ENCODE measurements around the gene NADSYN1.

The NADSYN1 gene

GRCh38 chr11:71474771-71475483 is 21.9 kb downstream of the NADSYN1 start:
- DNase-seq, result no peak

GRCh38 chr11:71476031-71476430 is 23.0 kb downstream of the NADSYN1 start:
- no peak for DNase-seq

- DNase-seq, result no peak
Measured at GRCh38 chr11:71476926-71477640, 24.1 kb downstream of the NADSYN1 start.

GRCh38 chr11:71477641-71478527 is 24.9 kb downstream of the NADSYN1 start:
- DNase-seq, result no peak

- no peak for DNase-seq
Measured at GRCh38 chr11:71478528-71478840, 25.5 kb downstream of the NADSYN1 start.

GRCh38 chr11:71481101-71481960 is 28.3 kb downstream of the NADSYN1 start:
- DNase-seq, result no peak

- DNase-seq, result no peak
Measured at GRCh38 chr11:71482216-71482615, 29.2 kb downstream of the NADSYN1 start.

GRCh38 chr11:71482746-71483364 is 29.9 kb downstream of the NADSYN1 start:
- no peak for DNase-seq

- DNase-seq, result no peak
Measured at GRCh38 chr11:71483692-71484091, 30.7 kb downstream of the NADSYN1 start.

- no peak for DNase-seq
Measured at GRCh38 chr11:71484248-71485062, 31.5 kb downstream of the NADSYN1 start.

GRCh38 chr11:71485063-71485399 is 32.0 kb downstream of the NADSYN1 start:
- DNase-seq, result no peak

- DNase-seq, result no peak
Measured at GRCh38 chr11:71485466-71485865, 32.5 kb downstream of the NADSYN1 start.

- DNase-seq, result no peak
Measured at GRCh38 chr11:71486320-71486719, 33.3 kb downstream of the NADSYN1 start.

- DNase-seq, result no peak
Measured at GRCh38 chr11:71488681-71489270, 35.8 kb downstream of the NADSYN1 start.

GRCh38 chr11:71489311-71490043 is 36.5 kb downstream of the NADSYN1 start:
- DNase-seq, result no peak

- no peak for DNase-seq
Measured at GRCh38 chr11:71490044-71490730, 37.2 kb downstream of the NADSYN1 start.

- DNase-seq, result no peak
Measured at GRCh38 chr11:71490731-71491390, 37.9 kb downstream of the NADSYN1 start.

- no peak for DNase-seq
Measured at GRCh38 chr11:71491531-71491930, 38.5 kb downstream of the NADSYN1 start.

- no peak for DNase-seq
Measured at GRCh38 chr11:71491940-71492339, 38.9 kb downstream of the NADSYN1 start.

Data from DMS79 treated with DMSO at 0.1 percent for 48 hours (cell line).